ENCODE data around the gene STX16. TPM values are rescaled to one million over a fixed set of nuclear protein-coding genes. Genes with fewer than 3 reads are reported as not detected.
A peak's percentile ranks its signal among the peaks of the same experiment; 100 is the strongest.

The STX16 gene
- polyA plus RNA-seq, 1 experiment, result 39.7 TPM

GRCh38 chr20:58693226-58694006 is 42.3 kb downstream of the STX16 start:
- DNase-seq (ENCODE audit: low read depth), result no peak
- no peaks in the 10 kb centered on the region for H3K27me3 ChIP-seq (ENCODE audit: control insufficient read depth, insufficient read depth, low read length)
- POLR2A ChIA-PET, result no interaction called here
- peaks cover 16% of the 10 kb centered on the region for H3K36me3 ChIP-seq (ENCODE audit: control insufficient read depth, insufficient read depth, low read length)
- H3K4me3 ChIP-seq (ENCODE audit: low read depth, low read length), result peak overlapping the region; percentile 41
- TF ChIP-seq, protein P1, sequence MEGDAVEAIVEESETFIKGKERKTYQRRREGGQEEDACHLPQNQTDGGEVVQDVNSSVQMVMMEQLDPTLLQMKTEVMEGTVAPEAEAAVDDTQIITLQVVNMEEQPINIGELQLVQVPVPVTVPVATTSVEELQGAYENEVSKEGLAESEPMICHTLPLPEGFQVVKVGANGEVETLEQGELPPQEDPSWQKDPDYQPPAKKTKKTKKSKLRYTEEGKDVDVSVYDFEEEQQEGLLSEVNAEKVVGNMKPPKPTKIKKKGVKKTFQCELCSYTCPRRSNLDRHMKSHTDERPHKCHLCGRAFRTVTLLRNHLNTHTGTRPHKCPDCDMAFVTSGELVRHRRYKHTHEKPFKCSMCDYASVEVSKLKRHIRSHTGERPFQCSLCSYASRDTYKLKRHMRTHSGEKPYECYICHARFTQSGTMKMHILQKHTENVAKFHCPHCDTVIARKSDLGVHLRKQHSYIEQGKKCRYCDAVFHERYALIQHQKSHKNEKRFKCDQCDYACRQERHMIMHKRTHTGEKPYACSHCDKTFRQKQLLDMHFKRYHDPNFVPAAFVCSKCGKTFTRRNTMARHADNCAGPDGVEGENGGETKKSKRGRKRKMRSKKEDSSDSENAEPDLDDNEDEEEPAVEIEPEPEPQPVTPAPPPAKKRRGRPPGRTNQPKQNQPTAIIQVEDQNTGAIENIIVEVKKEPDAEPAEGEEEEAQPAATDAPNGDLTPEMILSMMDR (IDR thresholded peaks at IDR 0.05; ENCODE audit: insufficient read depth, low read depth, low read length), result no peak
- CTCF ChIA-PET, result interaction anchor here (0.5 to 0.7 kb wide), 3 partner anchors 9 to 1320 kb away, joined by 3 read pairs; no protein-coding TSS in a partner anchor

DNA sequence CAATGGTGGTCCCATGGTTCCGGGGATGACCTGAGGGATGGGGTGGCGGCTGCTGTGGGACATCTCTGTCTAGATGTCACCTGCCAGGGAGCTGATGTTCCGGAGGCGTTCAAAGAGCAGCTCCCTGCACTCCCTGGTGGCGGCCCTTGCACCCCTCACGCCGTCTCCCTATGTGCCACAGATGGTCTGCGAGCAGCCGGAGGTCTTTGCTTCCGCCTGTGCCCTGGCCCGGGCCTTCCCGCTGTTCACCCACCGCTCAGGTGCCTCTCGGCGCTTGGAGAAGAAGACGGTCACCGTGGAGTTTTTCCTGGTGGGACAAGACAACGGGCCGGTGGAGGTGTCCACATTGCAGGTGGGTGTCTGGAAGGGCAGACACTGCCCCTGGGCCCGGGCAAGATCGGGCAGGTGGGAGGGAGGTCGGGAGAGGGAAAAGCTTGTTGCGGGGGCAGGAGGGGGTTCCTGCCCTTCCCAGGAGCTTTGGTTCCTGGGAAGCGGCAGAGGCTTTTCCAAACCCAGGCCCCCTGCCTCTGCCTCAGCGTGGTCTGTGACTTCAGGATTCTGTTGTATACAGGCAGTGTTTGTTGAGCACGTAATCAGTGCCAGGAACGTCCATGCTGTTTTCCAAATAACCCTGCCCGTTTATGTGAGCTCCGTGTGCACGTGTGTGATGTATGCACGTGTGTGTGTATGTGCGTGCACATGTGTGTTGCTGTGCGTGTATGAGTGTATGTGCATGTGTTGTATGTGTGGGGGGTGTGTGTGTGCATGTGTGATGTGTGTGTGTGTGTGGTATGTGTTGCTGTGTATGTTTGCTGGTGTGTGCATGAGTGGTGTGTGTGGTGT is 43.4 kb downstream of the STX16 start:
- Histone ChIP-seq H3K36me3 (ENCODE audit: control insufficient read depth, insufficient read depth, low read length) (peaks cover 19% of the 10 kb centered on the region), H3K4me3 (ENCODE audit: low read depth, low read length) (no peak overlapping the region), H3K27me3 (ENCODE audit: control insufficient read depth, insufficient read depth, low read length) (no peaks in the 10 kb centered on the region)
- no peak for DNase-seq (ENCODE audit: low read depth)
- TF ChIP-seq, protein P1 (IDR thresholded peaks at IDR 0.05; ENCODE audit: insufficient read depth, low read depth, low read length), result no peak
- CTCF ChIA-PET, result no interaction called here
- POLR2A ChIA-PET, result no interaction called here

- TF ChIP-seq, protein P1 (IDR thresholded peaks at IDR 0.05; ENCODE audit: insufficient read depth, low read depth, low read length), result no peak
- Histone ChIP-seq H3K4me3 (ENCODE audit: low read depth, low read length) (no peak overlapping the region), H3K27me3 (ENCODE audit: control insufficient read depth, insufficient read depth, low read length) (no peaks in the 10 kb centered on the region), H3K36me3 (ENCODE audit: control insufficient read depth, insufficient read depth, low read length) (peaks cover 23% of the 10 kb centered on the region)
- no peak for DNase-seq (ENCODE audit: low read depth)
- ChIA-PET CTCF (no interaction called here), POLR2A (no interaction called here)
These were observed 44.1 kb downstream of the STX16 start for GRCh38 chr20:58695084-58695722.

GRCh38 chr20:58695895-58696375 is 44.9 kb downstream of the STX16 start:
- CTCF ChIA-PET, result no interaction called here
- Histone ChIP-seq H3K36me3 (ENCODE audit: control insufficient read depth, insufficient read depth, low read length) (peaks cover 24% of the 10 kb centered on the region), H3K27me3 (ENCODE audit: control insufficient read depth, insufficient read depth, low read length) (no peaks in the 10 kb centered on the region), H3K4me3 (ENCODE audit: low read depth, low read length) (no peak overlapping the region)
- POLR2A ChIA-PET, result no interaction called here
- TF ChIP-seq, protein P1 (IDR thresholded peaks at IDR 0.05; ENCODE audit: insufficient read depth, low read depth, low read length), result no peak
- no peak for DNase-seq (ENCODE audit: low read depth)

Data from BJ (cell line).